IMR-90 (cell line): ENCODE measurements around the gene EXOC6B.

Source experiments
- BHLHE40 ChIP-seq: fragments of 150-350 bp; IDR thresholded peaks from 2 replicates; pipeline ENCODE4 v1.6.1; 2016; ENCODE audit warnings: mild to moderate bottlenecking, low read depth, low read length
- CHD1 ChIP-seq: IDR thresholded peaks from 2 replicates; pipeline ENCODE4 v1.6.1; 2012; ENCODE audit warnings: low read depth, low read length, improper control_type of control experiment
- MAFK ChIP-seq: IDR thresholded peaks from 2 replicates; pipeline ENCODE4 v1.6.1; 2012; ENCODE audit warnings: low read depth, low read length, improper control_type of control experiment
- MAZ ChIP-seq: IDR thresholded peaks from 2 replicates; pipeline ENCODE4 v1.6.1; 2012; ENCODE audit warnings: low read depth, mild to moderate bottlenecking, low read length, improper control_type of control experiment, moderate library complexity, borderline replicate concordance
- MXI1 ChIP-seq: IDR thresholded peaks from 2 replicates; pipeline ENCODE4 v1.6.1; 2012; ENCODE audit warnings: low read depth, mild to moderate bottlenecking, low read length, moderate library complexity, borderline replicate concordance
- NFE2L2 ChIP-seq: fragments of 150-350 bp; IDR thresholded peaks from 2 replicates; pipeline ENCODE4 v1.6.1; 2016; ENCODE audit warnings: low read depth, mild to moderate bottlenecking, low read length
- POLR2A ChIP-seq: IDR thresholded peaks from 2 replicates; pipeline ENCODE4 v1.6.1; 2012; ENCODE audit warnings: mild to moderate bottlenecking, low read depth, low read length
- RAD21 ChIP-seq: IDR thresholded peaks from 2 replicates; pipeline ENCODE4 v1.6.1; 2012; ENCODE audit warnings: low read length, improper control_type of control experiment
- SMC3 ChIP-seq: fragments of 150-350 bp; IDR thresholded peaks from 2 replicates; pipeline ENCODE4 v1.6.1; 2016; ENCODE audit warnings: low read depth, mild to moderate bottlenecking, antibody characterized with exemption, low read length, moderate library complexity
- TF ChIP-seq, protein P1 (sequence below): conservative IDR thresholded peaks from 2 replicates; pipeline ENCODE4 v1.5.1; 2012; ENCODE audit warnings: mild to moderate bottlenecking, low read depth, low read length, improper control_type of control experiment

DNA sequence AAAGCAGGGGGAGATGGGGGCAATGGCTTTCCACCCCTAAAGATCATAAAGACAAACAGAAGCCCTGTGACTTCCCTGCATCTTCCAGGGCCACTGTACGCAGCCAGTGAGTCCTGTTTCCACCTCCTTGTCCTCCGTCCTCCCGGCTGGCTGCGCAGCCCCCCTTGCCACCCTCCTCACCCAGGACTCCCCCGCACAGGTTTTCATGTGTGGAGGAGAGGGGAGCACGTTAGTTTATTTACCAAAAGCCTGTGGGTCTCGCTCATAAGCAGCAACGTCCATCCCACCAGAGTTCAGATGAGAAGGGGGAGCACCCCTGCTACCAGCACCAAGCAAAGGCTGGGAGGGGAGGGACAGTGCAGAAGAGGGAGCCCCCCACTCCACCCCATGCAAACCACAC, 689.9 kb downstream of the EXOC6B start:
- TF ChIP-seq BHLHE40 (no peak), MAZ (no peak), POLR2A (no peak), MXI1 (no peak), MAFK (no peak), RAD21 (no peak), NFE2L2 (no peak), SMC3 (no peak), CHD1 (no peak)
- TF ChIP-seq, protein P1, sequence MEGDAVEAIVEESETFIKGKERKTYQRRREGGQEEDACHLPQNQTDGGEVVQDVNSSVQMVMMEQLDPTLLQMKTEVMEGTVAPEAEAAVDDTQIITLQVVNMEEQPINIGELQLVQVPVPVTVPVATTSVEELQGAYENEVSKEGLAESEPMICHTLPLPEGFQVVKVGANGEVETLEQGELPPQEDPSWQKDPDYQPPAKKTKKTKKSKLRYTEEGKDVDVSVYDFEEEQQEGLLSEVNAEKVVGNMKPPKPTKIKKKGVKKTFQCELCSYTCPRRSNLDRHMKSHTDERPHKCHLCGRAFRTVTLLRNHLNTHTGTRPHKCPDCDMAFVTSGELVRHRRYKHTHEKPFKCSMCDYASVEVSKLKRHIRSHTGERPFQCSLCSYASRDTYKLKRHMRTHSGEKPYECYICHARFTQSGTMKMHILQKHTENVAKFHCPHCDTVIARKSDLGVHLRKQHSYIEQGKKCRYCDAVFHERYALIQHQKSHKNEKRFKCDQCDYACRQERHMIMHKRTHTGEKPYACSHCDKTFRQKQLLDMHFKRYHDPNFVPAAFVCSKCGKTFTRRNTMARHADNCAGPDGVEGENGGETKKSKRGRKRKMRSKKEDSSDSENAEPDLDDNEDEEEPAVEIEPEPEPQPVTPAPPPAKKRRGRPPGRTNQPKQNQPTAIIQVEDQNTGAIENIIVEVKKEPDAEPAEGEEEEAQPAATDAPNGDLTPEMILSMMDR = no peak
